ENCODE results near the gene APC.

- TF ChIP-seq POLR2A (IDR thresholded peaks at IDR 0.05) (no peak), CTCF (IDR thresholded peaks at IDR 0.05) (no peak)
These were observed 40.9 kb upstream of the APC start for GRCh38 chr5:112696786-112697185.

Measured in upper lobe of left lung (tissue), 4 donors.